ENCODE data around the gene FILIP1L. TPM values are rescaled to one million over a fixed set of nuclear protein-coding genes. Genes with fewer than 3 reads are reported as not detected.
A peak's percentile ranks its signal among the peaks of the same experiment; 100 is the strongest.

Gene FILIP1L
- polyA plus RNA-seq (ENCODE audit: insufficient read length in 12 of 12), result 100 to 1,000 TPM in 2 of 12 donors, 10 to 100 TPM in 9, not detected in 1; 55.9 to 104 (median 65.0) TPM
- long read RNA-seq, donor 1, transcript FILIP1L-203 (2 exons, 3,280 nt), result major isoform, 28 of 30 reads
- long read RNA-seq, donor 1, partial matches to known transcripts, result 0 of 30 reads
- long read RNA-seq, donor 1, other reads (novel, unspliced or antisense), result 0 of 30 reads
- long read RNA-seq, donor 2, full-length matches to known transcripts, result 16 of 16 reads
- long read RNA-seq, donor 2, partial matches to known transcripts, result 0 of 16 reads
- long read RNA-seq, donor 2, other reads (novel, unspliced or antisense), result 0 of 16 reads
- long read RNA-seq, donor 3, full-length matches to known transcripts, result 5 of 5 reads
- long read RNA-seq, donor 3, partial matches to known transcripts, result 0 of 5 reads
- long read RNA-seq, donor 3, other reads (novel, unspliced or antisense), result 0 of 5 reads
- long read RNA-seq, donor 4, full-length matches to known transcripts, result 8 of 8 reads
- long read RNA-seq, donor 4, partial matches to known transcripts, result 0 of 8 reads
- long read RNA-seq, donor 4, other reads (novel, unspliced or antisense), result 0 of 8 reads
- long read RNA-seq, donor 5, full-length matches to known transcripts, result 24 of 30 reads
- long read RNA-seq, donor 5, partial matches to known transcripts, result 6 of 30 reads
- long read RNA-seq, donor 5, other reads (novel, unspliced or antisense), result 0 of 30 reads
- long read RNA-seq, donor 6, transcript FILIP1L-203 (2 exons, 3,280 nt), result major isoform, 5 of 7 reads
- long read RNA-seq, donor 6, partial matches to known transcripts, result 0 of 7 reads
- long read RNA-seq, donor 6, other reads (novel, unspliced or antisense), result 0 of 7 reads
- long read RNA-seq, donor 7, full-length matches to known transcripts, result 12 of 12 reads
- long read RNA-seq, donor 7, partial matches to known transcripts, result 0 of 12 reads
- long read RNA-seq, donor 7, other reads (novel, unspliced or antisense), result 0 of 12 reads
- long read RNA-seq, donor 8, full-length matches to known transcripts, result 12 of 12 reads
- long read RNA-seq, donor 8, partial matches to known transcripts, result 0 of 12 reads
- long read RNA-seq, donor 8, other reads (novel, unspliced or antisense), result 0 of 12 reads
- long read RNA-seq, donor 9, transcript FILIP1L-203 (2 exons, 3,280 nt), result major isoform, 14 of 14 reads
- long read RNA-seq, donor 9, partial matches to known transcripts, result 0 of 14 reads
- long read RNA-seq, donor 9, other reads (novel, unspliced or antisense), result 0 of 14 reads
- long read RNA-seq, donor 10, full-length matches to known transcripts, result 15 of 15 reads
- long read RNA-seq, donor 10, partial matches to known transcripts, result 0 of 15 reads
- long read RNA-seq, donor 10, other reads (novel, unspliced or antisense), result 0 of 15 reads
- long read RNA-seq, donor 11, transcript FILIP1L-203 (2 exons, 3,280 nt), result major isoform, 14 of 29 reads
- long read RNA-seq, donor 11, partial matches to known transcripts, result 14 of 29 reads
- long read RNA-seq, donor 11, other reads (novel, unspliced or antisense), result 0 of 29 reads

- no peak for DNase-seq
These were observed at the start of gene FILIP1L for GRCh38 chr3:100114413-100115030. TSS of gene FILIP1L (minus strand) at chr3:100114501.

DNA sequence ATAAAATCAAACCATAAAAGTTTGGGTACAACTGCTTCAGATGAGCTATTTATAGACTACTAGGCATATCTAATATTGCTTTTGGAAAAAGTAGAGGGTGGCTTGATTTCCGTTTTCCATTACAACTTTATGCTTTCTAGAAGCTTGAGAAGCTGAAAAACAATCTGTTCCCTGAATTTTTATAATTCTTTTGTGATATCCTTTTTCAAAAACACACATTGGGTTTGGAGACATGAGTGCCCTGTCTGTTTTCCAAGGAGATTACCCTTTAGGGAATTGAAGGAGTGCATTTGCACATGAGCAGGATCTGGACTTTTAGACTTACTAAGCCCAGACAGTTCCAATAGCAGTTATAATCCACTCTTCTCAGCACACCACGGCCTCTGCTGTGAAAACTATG is 49.5 kb upstream of the FILIP1L start:
- peak; percentile 43 for DNase-seq

- DNase-seq, result no peak
These were observed 46.2 kb upstream of the FILIP1L start for GRCh38 chr3:100160521-100160920.

DNA sequence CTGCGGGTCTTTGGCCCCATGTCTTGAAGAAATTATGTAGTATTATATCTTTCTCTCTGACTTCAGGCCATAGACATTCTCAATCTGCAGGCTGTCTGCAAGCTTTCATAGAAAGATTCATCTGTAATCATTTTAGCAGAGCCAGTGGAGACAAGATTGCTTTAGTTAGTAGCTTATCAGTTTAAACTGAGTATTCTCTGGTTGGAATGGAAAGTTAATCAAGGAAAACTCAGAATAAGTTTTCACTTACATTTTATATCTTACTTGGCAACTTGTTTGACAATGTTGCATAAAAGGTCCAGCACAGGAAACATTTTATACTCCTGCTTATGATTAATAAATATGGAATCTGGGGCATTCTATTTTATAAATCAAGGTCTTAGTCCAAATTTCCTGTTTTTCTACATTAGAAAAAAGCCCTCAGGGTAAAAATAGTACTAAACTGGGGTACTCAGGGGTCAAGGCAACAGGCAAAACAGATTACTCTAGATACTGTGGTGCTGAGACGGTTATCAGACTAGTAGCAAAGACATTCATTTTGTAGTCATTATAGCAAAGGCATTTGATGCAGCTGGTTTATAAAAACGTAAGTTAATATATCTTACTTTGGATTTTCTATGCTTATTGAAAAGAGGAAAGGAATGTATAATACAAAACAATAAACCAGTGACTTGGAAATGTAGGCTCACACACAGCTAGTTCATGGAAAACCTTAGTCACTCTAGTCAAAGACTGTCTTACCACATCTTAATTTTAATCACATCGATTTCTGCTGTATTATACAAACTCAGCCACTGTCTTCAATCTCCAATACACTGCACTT is 45.2 kb upstream of the FILIP1L start:
- peak; percentile 53 for DNase-seq

DNA sequence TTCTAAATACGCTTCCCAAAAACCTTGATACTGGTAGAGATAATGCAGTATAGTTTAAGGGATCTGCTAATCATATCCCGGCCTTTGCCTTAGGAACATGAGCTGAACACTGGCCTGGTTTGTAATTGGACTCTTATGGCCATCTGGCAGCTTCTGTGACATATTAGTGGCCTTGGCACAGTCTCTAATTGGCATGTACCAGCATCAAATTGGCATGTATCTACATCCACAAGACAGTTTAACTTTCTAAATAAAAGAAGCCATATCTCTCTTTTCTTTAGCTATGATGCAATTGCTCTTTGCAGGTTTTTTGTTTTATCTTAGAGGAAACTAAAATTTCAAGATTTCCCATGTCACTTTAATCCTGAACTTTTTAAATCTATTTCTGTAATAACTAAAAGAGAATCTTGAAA is 44.6 kb upstream of the FILIP1L start:
- peak; percentile 65 for DNase-seq

DNA sequence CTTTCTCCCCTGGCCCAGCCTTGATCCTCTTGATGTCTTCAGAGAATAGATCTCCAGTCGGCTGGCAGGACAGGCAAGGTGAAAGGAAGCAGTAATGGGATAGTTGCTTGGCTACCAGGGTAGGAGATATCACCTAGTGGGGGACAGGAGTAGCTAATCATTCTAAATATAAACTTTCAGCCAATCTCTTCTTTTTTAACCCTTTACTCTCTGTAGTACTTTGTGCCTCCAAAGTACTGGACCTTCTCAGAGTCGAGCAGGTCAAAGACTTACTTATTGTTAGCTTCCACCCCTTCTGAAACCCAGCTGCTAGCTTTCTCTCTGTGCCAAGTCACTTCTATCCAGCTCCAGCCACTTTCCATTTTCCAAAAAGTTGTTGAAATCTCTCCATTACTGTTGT is 43.4 kb upstream of the FILIP1L start:
- no peak for DNase-seq

GRCh38 chr3:100155590-100155989 is 41.3 kb upstream of the FILIP1L start:
- DNase-seq, result no peak

GRCh38 chr3:100155128-100155527 is 40.8 kb upstream of the FILIP1L start:
- DNase-seq, result peak; percentile 46

GRCh38 chr3:100154171-100154570 is 39.9 kb upstream of the FILIP1L start:
- DNase-seq, result no peak

DNA sequence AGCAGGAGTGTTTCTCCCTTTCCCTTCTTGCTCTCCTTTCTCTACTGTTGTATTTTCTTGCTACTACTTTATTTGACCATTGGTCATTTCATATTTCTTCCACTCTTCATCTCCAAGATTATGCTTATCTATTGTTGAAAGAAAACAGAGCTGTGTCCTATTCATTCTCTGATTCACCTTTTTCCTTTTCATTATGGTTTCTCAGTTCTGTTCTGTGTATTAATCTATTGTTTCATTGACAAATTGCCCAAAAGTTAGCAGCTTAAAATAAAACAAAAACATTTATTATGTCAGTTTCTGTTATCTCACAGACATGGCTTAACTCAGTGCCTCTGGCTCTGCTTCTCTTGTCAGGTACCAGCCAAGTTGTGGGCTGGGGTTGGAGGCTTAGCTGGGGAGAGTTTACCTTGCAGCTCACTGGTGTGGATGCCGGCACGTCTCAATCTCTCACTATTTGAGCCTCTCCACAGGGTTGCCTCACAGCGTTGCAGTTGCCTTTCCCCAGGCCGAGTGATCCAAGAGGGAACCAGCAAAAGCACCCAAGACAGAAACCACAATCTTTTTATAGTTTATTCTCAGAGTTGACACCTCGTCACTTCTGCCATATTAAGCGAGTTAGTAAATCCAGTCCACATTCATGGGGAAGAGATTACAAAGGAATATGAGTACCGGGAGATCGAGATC is 36.9 kb upstream of the FILIP1L start:
- DNase-seq, result no peak

- peak; percentile 79 for DNase-seq
These were observed 36.2 kb upstream of the FILIP1L start for GRCh38 chr3:100150473-100150872.

GRCh38 chr3:100149713-100150415 is 35.6 kb upstream of the FILIP1L start:
- DNase-seq, result no peak

DNA sequence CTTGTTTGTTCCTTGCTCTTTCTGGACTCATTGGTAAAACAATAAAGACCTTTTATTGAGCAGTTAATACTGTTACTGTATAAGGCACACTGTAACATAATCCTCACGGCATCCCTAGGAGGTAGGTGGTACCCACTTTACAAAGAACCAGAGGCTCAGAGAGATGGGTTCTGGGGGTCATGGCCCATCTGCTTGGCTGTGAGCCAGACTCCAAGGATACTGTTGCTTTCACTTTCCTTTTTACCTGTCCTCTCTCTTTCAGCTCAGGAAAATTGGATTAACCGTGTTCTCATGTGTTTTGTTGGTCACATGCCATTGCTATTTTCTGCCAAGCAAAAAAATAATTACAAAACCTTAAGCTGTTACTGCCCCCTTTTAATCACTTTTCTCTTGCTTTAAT is 34.8 kb upstream of the FILIP1L start:
- no peak for DNase-seq

- DNase-seq, result no peak
These were observed 30.1 kb upstream of the FILIP1L start for GRCh38 chr3:100144255-100144866.

DNA sequence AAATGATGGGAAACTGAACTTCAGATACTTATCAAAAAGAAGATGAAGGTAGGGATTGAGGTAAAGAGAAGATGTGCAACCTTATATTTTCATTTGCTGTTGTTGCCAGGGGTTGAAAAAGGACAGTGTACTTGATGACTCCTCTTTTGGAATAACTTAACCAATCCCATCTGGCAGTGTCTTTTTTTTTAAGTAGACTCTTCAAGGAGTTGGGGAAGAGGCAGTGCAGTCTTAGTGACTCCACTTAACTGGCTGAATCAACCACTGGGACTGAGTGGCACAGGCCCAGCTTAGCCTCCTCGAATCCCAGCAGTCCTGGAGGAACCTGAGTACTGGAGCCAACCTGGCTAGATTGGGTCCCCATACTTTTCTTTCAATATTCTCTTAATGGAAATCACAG is 27.3 kb upstream of the FILIP1L start:
- DNase-seq, result no peak

GRCh38 chr3:100140976-100141375 is 26.7 kb upstream of the FILIP1L start:
- no peak for DNase-seq

- no peak for DNase-seq
These were observed 22.6 kb upstream of the FILIP1L start for GRCh38 chr3:100136921-100137320.

DNA sequence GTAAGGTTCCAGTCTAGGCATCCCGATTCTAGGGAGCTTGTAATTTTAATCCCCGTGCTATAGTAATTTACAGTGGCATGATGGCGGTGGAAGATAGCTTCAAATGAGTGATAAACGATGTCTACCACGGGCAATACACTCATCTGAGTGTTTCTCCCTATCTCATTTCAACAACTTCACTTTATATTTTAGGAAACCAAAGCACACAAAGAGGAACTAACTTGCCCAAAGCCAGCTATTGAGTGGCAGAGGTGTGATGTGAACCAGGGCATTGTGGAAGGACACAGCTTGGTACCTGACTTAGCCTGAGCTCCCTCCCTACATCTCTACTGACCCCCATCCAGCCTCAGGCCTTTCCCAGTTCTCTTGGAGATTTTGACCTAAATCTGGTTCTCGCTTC is 16.9 kb upstream of the FILIP1L start:
- DNase-seq, result no peak

Measured in muscle of arm (tissue), 14 donors.